K562 (cell line): ENCODE data around the gene FBXO8. TPM values are rescaled to one million over a fixed set of nuclear protein-coding genes. Genes with fewer than 3 reads are reported as not detected.
A peak's percentile ranks its signal among the peaks of the same experiment; 100 is the strongest.

Experiments used
- CHD1 ChIP-seq: fragments of 200-600 bp; sonication (generic); IDR thresholded peaks from one replicate; pipeline ENCODE4 v1.6.1; 2012; ENCODE audit warnings: mild to moderate bottlenecking, moderate library complexity, low read length, inconsistent platforms
- HLTF ChIP-seq: fragments of 450-650 bp; IDR thresholded peaks from 2 replicates; pipeline ENCODE4 v1.6.1; 2016
- HSF4 ChIP-seq: fragments of 250-450 bp; sonication (Bioruptor Pico); IDR thresholded peaks from 2 replicates; pipeline ENCODE4 v2.1.2; 2022; ENCODE audit warnings: mild to moderate bottlenecking, moderate library complexity, borderline replicate concordance
- KAT7 ChIP-seq: sonication (generic); formaldehyde crosslinking; IDR thresholded peaks from 2 replicates; pipeline ENCODE4 v1.8.0; 2022; ENCODE audit warnings: missing genetic modification reagents, mild to moderate bottlenecking, borderline replicate concordance
- NFATC3 ChIP-seq: fragments of 450-650 bp; IDR thresholded peaks from 2 replicates; pipeline ENCODE4 v1.6.1; 2017; ENCODE audit warnings: mild to moderate bottlenecking
- RAD21 ChIP-seq, 2 experiments: fragments of 250-450 bp in 1 of 2; fragments of 450-650 bp in 1 of 2; sonication (Bioruptor Pico) in 1 of 2; formaldehyde crosslinking in 1 of 2; IDR thresholded peaks in 1 of 2; conservative IDR thresholded peaks in 1 of 2; 2 replicates each; pipeline versions ENCODE4 v1.4.0 to v1.8.0; 2020 to 2022; ENCODE audit warnings: mild to moderate bottlenecking in 2 of 2, moderate library complexity in 1 of 2
- SP1 ChIP-seq: sonication (generic); formaldehyde crosslinking; IDR thresholded peaks from 2 replicates; pipeline ENCODE4 v1.8.1; 2022; ENCODE audit warnings: mild to moderate bottlenecking, missing genetic modification reagents
- TCF7 ChIP-seq: sonication (generic); IDR thresholded peaks from 2 replicates; pipeline ENCODE4 v1.6.1; 2016; ENCODE audit warnings: antibody characterized with exemption, borderline replicate concordance
- TRIM24 ChIP-seq, 2 experiments: fragments of 450-650 bp; IDR thresholded peaks; 2 replicates each; pipeline ENCODE4 v1.6.1; 2016
- U2AF1 ChIP-seq: fragments of 200-400 bp; formaldehyde crosslinking; optimal IDR thresholded peaks from 2 replicates; pipeline ENCODE3; 2017; ENCODE audit warnings: mild to moderate bottlenecking, low read depth, low read length, moderate library complexity
- ZNF316 ChIP-seq: fragments of 450-650 bp; IDR thresholded peaks from 2 replicates; pipeline ENCODE4 v1.6.1; 2016
- ZNF639 ChIP-seq, 2 experiments: fragments of 200-800 bp in 1 of 2; sonication (Bioruptor generic) in 1 of 2; sonication (generic) in 1 of 2; formaldehyde crosslinking in 1 of 2; IDR thresholded peaks in 1 of 2; conservative IDR thresholded peaks in 1 of 2; 2 replicates each; pipeline versions ENCODE4 v1.5.0 to v1.6.1; 2016 to 2020; ENCODE audit warnings: missing compliant biosample characterization in 1 of 2, missing genetic modification characterization in 1 of 2, missing genetic modification reagents in 1 of 2
- polyA plus RNA-seq, 8 experiments: library from polyadenylated mRNA; depleted of rRNA in 4 of 8; stranded (reverse) in 5 of 8; unstranded in 3 of 8; fragments of >200 nt; fragmentation: Nextera tagmentation in 2 of 8; fragmentation: Illumina TruSeq in 1 of 8; extraction: Ambion mirVana in 2 of 8; extraction: Trizol in 1 of 8; gene quantifications; 2 replicates each; pipeline versions ENCODE4 v1.2.1 to v1.2.3, GENCODE V29; 2011 to 2014; ENCODE audit warnings: inconsistent platforms in 1 of 8, missing spikeins in 1 of 8
- total RNA-seq, 7 experiments: library from RNA; depleted of rRNA in 6 of 7; stranded (reverse); fragments of >200 nt in 6 of 7; fragmentation: Illumina TruSeq in 2 of 7; extraction: Trizol in 2 of 7; gene quantifications; 2 replicates each; pipeline versions ENCODE4 v1.2.1 to v1.2.3, GENCODE V29; 2011 to 2021; ENCODE audit warnings: low replicate concordance in 1 of 7
- TF ChIP-seq, protein P1 (sequence below): conservative IDR thresholded peaks from 2 replicates; pipeline ENCODE4 v1.6.1; 2011; ENCODE audit warnings: low read depth, mild to moderate bottlenecking, low read length; ENCODE audit not compliant: control insufficient read depth
- TF ChIP-seq, protein P2 (sequence below), 2 experiments: fragments of 450-650 bp in 1 of 2; sonication (generic) in 1 of 2; formaldehyde crosslinking in 1 of 2; IDR thresholded peaks; 2 replicates each; pipeline versions ENCODE4 v1.7.1 to v1.9.0; 2016 to 2022; ENCODE audit warnings: inconsistent platforms in 1 of 2, mild to moderate bottlenecking in 1 of 2, missing genetic modification reagents in 1 of 2

The FBXO8 gene
- total and polyA plus RNA-seq, 9 of the 15 experiments (the other 6 are each of a cell fraction or from before 2014, with no cell fraction given) = 12.9 to 27.1 (median 14.8) TPM

GRCh38 chr4:174283507-174284471, at the start of gene FBXO8, which contains the start of gene CEP44 (continued):
- TF ChIP-seq KAT7 (no peak), ZNF316 (peak; percentile 28; the same call in 1 of the 2 replicates), CHD1 (peak; percentile 57), NFATC3 (0 out of 2 replicates have a peak, but pooled peaks have one; percentile 67), HLTF (peak; percentile 60; the same call in 1 of the 2 replicates), HSF4 (CRISPR knock-in tag) (no peak), ZNF639 (CRISPR knock-in tag; conservative IDR thresholded peaks at IDR 0.05 in 1 of 2, IDR thresholded peaks at IDR 0.05 in 1 of 2) (peak in 1 of 2 experiments; percentile 54; a peak in 1 of 4 replicates), TRIM24 (IDR thresholded peaks at IDR 0.05) (peak; percentile 47 to 57), RAD21 (CRISPR knock-in tag; conservative IDR thresholded peaks at IDR 0.05 in 1 of 2, IDR thresholded peaks at IDR 0.05 in 1 of 2) (no peak), TCF7 (peak; percentile 36), SP1 (peak; percentile 41), U2AF1 (no peak)
- TF ChIP-seq, protein P1, sequence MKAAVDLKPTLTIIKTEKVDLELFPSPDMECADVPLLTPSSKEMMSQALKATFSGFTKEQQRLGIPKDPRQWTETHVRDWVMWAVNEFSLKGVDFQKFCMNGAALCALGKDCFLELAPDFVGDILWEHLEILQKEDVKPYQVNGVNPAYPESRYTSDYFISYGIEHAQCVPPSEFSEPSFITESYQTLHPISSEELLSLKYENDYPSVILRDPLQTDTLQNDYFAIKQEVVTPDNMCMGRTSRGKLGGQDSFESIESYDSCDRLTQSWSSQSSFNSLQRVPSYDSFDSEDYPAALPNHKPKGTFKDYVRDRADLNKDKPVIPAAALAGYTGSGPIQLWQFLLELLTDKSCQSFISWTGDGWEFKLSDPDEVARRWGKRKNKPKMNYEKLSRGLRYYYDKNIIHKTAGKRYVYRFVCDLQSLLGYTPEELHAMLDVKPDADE = peak; percentile 66; the same call in 1 of the 2 replicates
- TF ChIP-seq, protein P2, sequence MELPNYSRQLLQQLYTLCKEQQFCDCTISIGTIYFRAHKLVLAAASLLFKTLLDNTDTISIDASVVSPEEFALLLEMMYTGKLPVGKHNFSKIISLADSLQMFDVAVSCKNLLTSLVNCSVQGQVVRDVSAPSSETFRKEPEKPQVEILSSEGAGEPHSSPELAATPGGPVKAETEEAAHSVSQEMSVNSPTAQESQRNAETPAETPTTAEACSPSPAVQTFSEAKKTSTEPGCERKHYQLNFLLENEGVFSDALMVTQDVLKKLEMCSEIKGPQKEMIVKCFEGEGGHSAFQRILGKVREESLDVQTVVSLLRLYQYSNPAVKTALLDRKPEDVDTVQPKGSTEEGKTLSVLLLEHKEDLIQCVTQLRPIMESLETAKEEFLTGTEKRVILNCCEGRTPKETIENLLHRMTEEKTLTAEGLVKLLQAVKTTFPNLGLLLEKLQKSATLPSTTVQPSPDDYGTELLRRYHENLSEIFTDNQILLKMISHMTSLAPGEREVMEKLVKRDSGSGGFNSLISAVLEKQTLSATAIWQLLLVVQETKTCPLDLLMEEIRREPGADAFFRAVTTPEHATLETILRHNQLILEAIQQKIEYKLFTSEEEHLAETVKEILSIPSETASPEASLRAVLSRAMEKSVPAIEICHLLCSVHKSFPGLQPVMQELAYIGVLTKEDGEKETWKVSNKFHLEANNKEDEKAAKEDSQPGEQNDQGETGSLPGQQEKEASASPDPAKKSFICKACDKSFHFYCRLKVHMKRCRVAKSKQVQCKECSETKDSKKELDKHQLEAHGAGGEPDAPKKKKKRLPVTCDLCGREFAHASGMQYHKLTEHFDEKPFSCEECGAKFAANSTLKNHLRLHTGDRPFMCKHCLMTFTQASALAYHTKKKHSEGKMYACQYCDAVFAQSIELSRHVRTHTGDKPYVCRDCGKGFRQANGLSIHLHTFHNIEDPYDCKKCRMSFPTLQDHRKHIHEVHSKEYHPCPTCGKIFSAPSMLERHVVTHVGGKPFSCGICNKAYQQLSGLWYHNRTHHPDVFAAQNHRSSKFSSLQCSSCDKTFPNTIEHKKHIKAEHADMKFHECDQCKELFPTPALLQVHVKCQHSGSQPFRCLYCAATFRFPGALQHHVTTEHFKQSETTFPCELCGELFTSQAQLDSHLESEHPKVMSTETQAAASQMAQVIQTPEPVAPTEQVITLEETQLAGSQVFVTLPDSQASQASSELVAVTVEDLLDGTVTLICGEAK (IDR thresholded peaks at IDR 0.05) = peak; percentile 95
- TF ChIP-seq, protein P2 (CRISPR knock-in tag; IDR thresholded peaks at IDR 0.05) = no peak
